ENCODE results near the gene MSANTD2.

MSANTD2 gene

DNA sequence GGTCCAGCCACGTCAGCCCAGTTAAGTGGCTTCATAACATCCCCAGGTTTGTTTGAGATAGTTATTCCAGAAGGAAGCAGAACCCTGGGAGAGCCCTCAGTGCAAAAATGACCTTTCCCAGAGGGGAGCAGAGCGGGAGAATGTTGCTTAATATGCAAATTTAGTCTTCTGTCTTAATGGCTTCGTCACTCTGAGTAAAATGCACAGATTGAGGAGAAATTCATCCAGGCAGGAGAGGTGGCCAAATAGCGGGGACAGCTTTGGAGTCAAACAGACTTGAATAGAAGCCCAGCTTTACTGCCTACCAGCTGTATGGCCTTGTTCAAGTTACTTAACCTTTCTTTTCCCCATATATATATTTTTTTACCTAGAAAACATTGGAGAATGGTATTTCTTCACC is 72.7 kb downstream of the MSANTD2 start:
- no peak for DNase-seq

DNA sequence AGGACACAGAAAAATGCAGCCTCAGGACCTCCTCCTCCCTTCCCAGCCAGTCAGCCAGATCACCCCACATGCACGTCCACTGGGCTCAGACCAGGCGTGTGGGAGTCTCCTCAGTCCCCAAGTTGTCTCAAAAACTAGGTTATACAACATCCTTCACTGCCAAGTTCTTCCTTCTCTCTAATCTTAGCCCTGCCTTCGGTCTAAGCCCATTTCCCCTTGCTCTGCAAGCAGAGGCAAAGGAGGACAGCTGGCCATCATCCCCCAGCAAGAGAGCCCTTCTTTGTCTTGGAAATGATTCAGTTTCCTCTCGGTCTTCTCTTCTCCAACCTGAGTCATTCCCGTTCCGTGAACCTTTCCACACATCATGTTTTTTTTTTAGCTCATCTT is 74.5 kb downstream of the MSANTD2 start:
- no peak for DNase-seq

DNA sequence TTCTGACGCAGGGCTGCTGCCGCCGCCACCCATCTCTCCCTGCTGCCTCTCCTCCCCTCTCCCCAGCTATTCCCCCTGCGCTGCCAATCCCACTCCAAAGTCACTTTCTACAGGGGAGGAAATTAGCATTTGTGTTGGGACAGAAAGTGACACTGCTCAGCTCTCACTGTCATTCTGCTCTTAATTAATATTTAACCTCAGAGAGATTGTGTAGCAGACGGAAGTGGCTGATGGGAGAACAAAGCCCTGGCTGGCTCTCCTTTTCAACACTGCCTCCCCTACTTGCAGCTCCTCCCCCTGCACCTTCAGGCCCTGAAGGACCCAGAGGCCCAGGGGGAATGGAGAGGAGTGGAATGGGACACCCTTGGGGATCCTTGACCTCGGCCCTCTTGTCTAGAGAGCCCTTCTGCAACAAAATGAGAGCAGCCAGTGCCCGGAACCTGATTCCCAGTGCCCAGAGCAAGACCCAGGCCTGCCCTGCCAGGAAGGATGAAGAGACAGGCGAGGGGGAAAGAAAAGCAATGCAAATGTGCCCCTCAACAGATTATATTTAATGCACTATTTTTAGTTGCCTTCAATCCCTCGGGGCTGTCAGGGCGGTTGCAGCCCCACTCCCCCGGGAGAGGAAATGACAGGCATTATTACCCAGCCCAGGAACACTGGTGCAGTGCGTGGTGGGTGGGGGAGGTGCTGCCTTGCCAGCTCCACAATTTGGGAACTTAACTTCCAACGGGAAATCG is 75.1 kb downstream of the MSANTD2 start:
- DNase-seq, result peak; percentile 91

DNA sequence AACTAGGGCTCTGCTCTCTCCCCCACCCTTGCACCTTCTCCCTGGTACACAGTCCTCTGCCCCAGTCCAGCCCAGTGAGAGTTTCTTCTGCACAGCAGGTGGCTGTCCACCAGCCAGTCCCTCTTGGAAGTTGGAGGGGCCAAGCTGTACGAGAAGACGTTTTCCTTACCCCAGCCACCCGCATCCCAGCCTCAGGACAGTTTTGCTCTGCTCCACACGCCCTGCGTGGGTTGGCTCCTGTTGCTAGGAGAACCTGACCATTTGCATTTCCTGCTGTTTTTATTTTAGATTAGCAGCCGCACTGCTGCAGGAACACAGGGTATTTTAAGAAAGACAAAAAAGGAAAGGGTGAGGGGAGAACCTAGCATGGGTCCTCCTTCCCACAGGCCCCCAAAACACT is 78.0 kb downstream of the MSANTD2 start:
- peak; percentile 38 for DNase-seq

DNA sequence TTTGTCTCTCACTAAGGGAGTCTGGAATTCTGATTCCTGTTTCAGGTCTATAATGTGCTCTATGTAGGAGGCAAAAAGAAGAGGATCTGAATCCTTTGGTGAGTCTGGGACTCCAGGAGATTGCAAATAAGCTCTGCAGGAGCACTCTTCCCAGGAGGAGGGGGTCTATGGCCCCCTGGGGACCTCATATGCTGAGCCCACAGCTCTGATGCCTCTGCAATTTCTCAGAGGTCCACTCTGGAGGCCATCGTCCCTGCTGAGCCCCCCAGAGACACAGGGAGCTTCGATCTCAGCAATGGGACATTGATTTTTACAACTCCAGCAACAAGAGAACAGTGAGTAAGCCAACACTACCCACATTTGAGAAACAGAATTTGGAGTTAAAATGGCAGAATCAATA is 80.7 kb downstream of the MSANTD2 start:
- no peak for DNase-seq

DNA sequence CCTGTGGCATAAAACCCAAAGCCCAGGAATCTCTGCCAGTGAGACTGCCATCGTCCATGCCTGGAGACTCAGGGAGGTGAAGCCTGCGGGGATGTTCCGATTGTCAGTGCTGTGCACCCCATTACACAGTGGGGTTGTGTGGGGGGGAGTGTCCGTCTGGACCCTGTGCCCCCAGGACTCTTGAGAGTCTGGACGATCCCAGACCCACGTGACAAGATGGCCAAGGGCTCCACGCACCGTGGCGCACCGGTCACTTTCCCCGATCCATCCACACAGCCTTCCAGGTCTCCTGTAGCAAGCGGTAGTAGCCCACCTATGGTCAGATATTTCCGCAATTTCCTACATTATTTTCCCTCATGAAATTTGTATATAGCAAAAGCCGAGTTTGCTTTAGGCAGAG is 81.4 kb downstream of the MSANTD2 start:
- DNase-seq, result no peak

DNA sequence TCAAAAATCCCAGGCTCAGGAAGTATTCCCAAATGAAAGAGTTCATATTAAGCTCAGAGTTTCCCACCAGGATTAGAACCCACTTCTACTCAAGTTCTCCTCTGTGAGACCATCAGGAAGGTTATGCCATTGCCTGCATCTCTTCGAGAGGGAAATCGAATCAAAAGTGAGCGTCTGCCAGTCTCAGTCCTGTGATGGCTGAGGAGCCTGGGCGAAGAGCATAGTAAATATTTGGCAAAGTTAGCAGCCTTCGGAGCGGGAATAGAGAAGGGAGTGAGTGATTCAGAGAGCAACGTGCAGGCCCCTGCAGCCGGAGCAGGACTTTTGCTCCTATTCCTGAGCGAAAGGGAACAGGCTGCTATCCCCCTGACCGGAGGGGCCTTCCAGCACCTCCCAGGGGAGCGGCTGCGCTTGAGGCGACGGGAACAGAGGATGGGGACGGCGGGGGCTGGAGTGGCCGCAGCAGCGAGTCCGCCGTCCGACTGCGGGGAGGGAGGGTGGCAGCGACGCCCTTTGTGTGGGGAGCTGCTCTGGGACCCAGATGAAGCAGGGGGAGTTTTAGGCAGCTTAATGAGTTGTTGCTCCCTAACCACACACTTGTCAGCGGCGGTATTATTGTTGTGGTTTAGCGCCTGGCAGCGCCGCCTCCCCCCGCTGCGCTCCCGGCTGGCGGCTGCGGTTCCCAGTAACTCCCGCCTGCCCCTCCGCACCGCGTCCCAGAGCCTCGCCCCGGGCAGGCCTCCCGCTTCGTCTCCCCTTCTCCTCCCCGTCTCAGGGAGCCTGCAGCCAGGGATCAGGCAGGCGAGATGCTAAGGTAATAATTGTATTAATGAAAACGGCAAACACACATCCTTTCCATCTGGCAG is 82.2 kb downstream of the MSANTD2 start:
- DNase-seq, result peak; percentile 76

DNA sequence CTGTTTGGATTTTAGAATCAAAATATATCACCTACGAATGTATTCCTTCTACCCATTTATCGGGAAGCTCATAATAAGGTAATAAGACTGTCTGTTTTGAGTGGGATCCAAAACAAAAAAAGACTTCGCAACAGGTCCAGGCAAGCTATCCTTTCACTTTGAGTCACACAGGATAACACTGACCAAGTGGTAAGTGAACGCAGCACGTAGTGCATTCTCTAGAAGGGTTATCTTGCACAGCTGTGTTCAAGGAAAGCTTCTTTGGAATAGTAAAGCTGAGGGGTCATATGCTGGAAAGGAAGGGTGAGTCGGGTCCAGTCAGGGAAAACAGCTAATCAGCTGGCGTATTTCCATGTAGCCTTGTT is 82.8 kb downstream of the MSANTD2 start:
- no peak for DNase-seq

DNA sequence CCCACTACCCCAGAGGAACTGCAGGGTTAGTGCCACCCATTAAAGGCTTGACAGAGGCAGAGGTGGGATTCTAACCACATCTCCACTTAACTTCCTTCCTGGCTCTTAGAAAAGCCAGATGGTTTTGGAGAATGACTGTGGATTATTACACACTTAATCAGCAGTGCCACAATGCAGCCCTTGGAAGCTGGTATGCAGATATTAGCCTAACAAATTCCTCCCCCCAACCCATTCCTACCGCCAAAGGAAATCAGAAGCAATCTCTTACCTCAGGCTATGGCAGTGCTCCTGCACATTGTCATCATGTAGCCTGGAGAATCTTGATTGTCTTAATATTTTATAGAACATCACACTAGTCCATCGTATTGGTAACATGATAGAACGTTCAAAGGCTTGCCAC is 83.6 kb downstream of the MSANTD2 start:
- DNase-seq, result no peak

All from NCI-H526 treated with DMSO at 0.1 percent for 48 hours (cell line).